HG03135 (cell line): Measurements from ENCODE around the gene RAB11FIP5.
"Not testable (repeated sequence)": the region's sequence is repeated elsewhere in the genome, so short reads cannot be mapped to it uniquely, and the experiment has no call there.

ENCODE experiments used
- ATAC-seq: cut with Tn5 transposase; IDR thresholded peaks from one replicate; pipeline ENCODE4 v1.9.1; 2021; ENCODE audit warnings: mild to moderate bottlenecking, moderate library complexity; ENCODE audit not compliant: unreplicated experiment

The RAB11FIP5 gene, protein sequence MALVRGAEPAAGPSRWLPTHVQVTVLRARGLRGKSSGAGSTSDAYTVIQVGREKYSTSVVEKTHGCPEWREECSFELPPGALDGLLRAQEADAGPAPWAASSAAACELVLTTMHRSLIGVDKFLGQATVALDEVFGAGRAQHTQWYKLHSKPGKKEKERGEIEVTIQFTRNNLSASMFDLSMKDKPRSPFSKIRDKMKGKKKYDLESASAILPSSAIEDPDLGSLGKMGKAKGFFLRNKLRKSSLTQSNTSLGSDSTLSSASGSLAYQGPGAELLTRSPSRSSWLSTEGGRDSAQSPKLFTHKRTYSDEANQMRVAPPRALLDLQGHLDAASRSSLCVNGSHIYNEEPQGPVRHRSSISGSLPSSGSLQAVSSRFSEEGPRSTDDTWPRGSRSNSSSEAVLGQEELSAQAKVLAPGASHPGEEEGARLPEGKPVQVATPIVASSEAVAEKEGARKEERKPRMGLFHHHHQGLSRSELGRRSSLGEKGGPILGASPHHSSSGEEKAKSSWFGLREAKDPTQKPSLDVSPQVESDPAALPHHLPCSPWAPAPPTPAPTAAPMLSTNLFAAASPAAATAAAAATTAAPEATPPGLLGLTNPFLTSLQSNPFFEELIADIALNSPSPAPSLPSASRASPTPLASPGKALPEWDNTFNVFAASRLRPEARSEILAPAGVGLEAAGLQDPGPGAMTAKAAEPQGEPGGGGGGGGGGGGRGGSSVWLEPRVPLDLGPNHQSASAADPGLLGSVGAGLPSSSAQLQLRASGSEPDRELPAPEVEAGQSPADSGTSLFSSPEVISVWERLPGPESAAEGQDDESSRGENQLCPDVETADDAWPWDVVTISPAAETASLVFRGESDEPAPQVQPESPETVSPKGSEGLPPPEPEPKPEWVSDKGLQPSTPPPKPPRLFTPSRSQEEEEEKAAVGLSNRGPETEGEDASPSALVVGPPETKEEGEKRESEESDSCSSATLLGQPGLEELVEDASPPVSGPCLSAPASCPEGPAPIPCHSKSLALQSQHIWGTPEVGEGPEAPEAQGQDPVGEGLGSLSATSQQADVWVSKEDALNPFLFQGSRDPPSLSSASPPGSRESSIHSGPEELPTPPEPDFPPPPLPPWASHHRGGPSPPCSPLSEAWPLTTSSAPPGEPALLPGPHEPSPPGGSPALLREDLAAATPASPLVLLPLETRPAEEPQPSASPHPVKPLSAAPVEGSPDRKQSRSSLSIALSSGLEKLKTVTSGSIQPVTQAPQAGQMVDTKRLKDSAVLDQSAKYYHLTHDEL (N-terminal part only)

DNA sequence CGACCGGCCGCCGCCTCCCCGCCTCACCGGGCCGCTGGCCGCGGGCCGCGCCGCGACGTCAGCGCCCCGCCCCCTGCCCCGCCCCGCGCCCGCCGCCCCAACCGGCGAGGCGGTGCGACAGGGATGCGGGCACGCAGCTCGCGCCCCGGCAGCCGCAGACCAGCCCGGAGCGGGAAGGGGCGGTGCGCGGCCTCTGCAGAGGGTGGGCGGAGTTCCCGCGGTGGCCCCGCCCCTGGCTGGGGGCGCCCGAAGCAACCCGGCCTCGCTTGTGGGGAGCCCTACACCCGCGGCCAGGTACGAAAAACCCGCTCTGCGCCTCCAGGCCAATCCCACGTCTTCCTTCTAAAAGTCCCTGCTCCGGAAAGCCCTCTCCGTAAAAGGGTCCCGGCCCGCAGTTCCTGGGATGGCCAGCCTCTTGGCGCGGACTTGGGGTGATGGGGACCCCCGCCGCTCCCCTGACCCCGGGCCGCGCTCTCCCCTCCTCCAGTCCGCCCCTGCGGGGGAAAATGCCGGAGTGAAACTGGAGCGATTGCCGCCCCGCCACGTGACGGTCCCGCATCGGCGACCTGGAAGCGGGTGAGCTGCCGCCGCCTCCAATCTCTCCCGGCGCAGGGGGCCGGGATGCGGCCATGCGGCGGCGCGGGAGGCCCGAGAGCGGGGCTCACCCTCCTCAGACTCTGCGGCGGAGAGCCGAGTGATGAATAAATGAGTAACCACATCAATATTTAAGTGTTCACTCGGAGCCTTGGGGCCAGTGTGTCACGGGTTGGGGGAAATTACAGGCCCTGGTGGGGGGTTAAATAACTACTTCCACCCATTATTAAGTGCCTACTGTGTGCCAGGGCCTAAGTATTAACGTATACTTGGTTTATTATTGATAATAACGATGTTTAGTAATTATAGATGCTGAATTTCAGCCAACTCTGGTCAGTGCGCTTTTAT is at the start of gene RAB11FIP5:
Gene RAB11FIP5 (minus strand): TSS at position 36 of the 942 bp plus-strand sequence. CDS start 171 bp downstream, outside the sequence.
- peak; percentile 61 for ATAC-seq

DNA sequence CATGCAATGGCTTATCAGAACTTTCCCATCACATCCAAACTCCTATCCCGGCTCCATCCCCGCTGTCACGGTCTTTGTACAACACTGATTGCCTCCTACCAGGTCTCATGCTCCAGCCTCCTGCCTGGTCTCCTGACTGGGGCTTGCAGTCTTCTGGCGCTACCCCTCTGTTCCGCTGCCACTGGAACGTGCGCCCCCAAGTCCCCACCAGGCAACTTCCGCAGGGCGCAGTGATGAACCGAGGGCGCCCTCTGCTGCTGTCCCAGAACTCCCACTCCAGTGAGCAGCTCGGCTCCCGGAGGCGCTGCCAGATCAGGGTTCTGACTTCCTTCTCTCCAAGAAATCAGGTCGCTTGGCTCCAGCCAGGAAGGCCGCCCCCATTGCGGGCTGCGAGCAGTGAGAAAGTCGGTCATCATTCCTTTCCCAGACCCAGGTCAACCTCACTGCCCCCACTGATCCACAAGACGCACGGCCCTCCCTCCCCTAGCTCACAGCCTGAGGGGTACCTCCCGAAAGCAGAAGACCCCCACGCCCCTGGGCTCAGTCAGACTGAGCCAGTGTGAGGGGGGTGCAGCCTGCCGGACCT is 43.9 kb upstream of the RAB11FIP5 start:
- ATAC-seq, result no peak

DNA sequence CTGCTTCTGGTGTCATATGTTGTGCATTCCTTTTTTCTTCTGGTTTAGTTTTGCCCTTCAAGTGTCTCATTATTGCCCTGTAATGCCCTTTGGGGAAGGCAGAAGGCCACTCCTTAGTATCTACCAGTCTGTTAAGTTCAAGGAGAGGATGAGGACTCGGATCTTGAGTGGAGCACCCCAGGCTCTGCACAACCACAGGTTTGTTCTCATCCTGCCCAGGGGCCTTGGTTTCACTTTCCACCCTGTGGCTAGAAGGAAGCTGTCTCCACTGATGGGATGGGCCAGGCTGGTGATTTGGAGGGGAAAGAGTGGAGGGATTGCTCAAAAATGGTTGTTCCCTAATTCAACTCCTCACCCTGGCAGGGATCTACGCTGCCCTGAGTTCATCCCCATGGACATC is 30.2 kb upstream of the RAB11FIP5 start:
- ATAC-seq, result no peak

DNA sequence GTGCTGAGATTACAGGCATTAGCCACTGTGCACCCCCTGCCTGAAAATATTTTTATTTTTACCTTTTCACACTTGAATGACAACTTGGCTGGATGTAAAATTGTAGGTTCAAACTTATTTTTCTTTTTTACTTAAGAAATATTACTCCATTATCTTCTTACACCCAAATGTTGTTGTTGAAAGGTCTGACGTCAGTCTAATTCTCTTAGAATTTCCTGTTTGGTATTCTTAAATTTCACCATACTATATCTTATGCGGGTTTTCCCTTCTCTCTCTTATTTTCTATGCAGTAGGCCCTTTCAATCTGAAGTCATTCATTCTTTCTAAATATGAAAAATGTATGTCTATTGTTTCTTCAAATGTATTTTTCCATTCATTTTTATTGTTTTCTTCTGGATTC is 29.1 kb upstream of the RAB11FIP5 start:
- no peak for ATAC-seq

DNA sequence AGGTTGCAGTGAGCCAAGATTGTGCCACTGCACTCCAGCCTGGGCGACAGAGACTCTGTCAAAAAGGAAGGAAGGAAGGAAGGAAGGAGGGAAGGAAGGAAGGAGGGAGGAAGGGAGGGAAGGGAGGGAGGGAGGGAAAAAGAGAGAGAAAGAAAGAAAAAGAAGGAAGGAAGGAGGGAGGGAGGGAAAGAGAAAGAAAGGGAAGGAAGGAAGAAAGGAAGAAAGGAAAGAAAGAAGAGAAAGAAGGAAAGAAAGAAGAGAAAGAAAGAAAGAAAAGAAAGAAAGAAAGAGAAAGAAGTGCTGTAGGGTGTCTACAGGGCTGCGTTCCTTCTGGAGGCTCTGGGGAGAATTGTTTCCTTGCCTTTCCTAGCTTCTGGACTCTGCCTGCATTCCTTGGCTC is 22.5 kb upstream of the RAB11FIP5 start:
- ATAC-seq, result no peak

DNA sequence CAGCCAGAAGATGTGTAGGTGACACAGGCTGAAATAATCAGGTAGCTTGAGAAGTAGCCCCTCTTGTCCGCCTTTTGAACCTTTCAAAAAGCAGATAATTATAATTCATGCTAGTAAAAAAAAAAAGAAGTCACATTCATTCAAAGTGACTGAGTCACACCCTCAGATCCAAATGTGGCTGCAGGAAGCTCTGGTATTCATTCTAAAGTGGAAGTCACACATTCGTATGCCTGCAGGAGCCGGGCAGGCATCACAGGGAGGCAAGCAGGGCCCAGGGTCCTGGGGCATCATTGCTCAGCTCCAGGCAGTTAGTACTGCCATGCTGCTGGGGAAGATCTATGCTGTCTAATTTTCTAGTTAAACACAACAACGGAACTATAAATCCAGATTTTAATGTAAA is 21.7 kb upstream of the RAB11FIP5 start:
- ATAC-seq, result no peak

DNA sequence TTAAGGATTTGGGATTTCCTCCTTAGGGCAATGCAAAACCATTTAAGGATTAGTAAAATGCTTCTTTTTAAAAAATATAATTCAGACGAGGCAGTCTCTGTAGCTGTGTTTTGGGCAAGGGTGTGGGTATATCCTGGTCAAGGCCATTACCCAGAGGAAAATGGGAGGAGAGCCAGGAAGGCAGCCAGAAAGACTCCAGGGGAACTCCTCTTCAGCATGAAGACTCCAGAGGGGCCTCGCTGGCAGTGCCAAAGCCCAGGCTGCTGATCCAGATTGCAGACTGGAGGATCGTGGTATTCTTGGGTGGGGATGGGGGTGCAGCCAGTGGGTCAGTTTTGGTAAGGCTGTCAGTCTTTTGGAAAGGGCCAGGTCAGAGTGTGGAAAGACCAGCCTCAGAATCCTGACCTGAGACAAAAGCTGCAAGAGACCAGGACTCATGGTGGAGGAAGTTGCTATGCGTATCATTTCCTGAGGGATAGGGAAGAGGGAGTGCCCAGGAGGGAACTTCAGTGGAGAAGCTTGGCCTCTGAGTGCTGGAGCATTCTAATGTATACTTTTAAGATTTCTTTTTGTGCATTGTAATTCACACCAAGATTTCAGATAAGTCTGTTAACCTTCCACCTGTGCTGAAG is 20.9 kb upstream of the RAB11FIP5 start:
- ATAC-seq, result no peak

DNA sequence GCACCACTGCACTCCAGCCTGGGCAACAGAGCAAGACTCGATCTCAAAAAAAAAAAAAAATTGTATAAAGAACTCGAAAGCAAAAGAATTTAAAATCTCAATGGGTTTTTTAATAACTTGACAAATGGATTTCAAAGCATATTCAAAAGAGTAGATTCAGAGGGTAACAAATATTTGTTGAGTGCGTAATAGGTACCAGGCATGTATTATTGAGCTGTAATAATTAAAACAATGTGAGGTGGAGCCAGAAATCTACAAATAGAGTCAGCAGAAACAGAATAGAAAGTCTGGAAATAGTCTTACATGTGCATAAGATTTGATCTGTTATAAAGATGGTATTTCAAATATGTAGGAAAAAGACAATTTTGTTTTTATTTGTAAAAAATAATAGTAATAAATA is 19.1 kb upstream of the RAB11FIP5 start:
- no peak for ATAC-seq

DNA sequence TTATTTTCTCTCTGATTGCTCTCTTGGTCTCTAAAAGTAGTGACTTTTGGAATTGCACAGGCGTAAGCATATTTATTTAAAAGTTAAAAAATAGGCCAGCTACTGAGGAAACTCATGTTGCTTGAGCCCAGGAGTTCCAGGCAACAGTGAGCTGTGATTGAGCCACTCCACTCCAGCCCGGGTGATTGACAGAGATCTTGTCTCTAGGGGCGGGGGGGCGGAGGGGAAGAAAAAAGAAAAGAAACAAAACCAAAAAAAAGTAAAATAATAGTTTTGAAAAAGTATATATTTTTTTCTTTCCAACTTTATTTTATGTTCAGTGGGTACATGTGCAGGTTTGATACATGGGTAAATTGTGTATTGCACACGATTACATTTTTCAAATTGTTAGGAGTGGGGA is 18.0 kb upstream of the RAB11FIP5 start:
- ATAC-seq, result no peak

DNA sequence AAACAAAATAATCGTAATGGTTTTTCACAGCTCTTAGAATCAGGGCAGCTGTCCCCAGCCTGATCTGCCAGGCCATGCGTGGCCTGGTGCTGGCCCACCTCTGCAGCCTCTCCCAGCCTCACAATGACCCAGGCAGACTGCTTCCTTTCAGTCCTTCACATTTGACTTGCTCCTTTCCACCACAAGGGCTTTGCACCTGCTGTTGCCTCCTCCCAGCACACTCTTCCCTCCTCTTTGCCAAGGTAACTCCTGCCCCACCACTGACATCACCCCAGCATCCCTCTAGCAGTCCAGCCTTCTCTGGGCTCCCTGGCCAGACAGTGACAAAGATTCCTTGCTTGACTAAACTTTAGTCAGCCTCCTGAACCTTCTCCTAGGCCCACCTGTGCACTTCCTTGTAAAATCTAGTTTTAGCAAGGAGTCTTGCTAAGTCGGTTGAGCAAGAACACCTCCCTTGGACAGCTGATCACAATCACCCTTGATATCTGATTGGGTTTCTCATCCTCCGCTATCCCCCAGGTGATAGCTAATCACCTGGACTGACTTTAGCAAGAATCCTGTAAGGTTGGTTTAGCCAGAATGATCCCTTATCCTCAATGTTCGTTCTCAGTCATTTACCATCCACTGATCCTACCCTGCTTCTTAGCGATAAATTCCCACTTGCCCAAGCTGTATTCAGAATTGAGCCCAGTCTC is 16.2 kb upstream of the RAB11FIP5 start:
- no peak for ATAC-seq

DNA sequence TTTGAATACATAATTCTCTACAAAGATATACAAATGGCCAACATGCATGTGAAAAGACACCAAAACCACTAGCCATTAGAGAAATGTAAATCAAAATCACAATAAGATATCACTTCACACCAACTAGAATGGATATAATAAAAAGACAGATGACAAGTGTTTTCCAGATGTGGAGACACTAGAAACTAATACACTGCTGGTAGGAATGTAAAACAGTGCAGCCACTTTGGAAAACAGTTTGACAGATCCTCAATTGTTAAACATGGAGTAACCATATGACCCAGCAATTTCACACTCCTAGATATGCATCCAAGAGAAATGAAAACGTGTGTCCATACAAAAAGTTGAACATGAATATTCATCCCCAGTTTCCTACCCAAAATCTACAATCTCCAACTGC is 9.8 kb upstream of the RAB11FIP5 start:
- ATAC-seq, result no peak

DNA sequence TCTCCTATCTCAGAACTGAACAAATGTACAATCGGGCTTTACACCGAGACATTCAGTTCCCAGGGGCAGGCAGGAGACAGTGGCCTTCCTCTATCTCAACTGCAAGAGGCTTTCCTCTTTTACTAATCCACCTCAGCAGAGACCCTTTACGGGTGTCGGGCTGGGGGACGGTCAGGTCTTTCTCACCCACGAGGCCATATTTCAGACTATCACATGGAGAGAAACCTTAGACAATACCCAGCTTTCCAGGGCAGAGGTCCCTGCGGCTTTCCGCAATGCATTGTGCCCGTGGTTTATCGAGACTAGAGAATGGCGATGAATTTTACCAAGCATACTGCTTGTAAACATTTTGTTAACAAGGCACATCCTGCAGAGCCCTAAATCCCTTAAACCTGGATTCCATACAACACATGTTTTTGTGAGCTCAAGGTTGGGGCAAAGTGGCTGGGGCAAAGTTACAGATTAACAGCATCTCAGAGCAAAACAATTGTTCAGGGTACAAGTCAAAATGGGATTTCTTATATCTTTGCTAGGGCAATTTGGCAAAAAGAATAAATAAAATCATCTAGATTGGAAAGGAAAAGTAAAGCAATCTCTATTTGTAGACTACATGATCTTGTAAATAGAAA is 7.0 kb upstream of the RAB11FIP5 start:
- not testable (repeated sequence) for ATAC-seq

DNA sequence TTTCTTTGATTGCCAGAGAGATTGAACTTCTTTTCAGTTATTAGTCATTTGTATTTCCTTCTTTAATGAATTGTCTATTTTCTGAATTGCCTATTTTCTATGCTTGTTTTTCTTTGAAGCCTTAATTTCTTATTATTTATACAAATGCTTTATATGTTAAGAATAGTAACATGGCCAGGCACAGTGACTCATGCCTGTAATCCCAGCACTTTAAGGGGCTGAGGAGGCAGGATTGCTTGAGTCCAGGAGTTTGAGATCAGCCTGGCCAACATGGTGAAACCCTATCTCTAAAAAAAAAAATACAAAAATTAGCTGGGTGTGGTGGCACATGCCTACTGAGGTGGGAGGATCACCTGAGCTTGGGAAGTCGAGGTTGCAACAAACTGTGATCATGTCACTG is 4.7 kb upstream of the RAB11FIP5 start:
- ATAC-seq, result no peak

DNA sequence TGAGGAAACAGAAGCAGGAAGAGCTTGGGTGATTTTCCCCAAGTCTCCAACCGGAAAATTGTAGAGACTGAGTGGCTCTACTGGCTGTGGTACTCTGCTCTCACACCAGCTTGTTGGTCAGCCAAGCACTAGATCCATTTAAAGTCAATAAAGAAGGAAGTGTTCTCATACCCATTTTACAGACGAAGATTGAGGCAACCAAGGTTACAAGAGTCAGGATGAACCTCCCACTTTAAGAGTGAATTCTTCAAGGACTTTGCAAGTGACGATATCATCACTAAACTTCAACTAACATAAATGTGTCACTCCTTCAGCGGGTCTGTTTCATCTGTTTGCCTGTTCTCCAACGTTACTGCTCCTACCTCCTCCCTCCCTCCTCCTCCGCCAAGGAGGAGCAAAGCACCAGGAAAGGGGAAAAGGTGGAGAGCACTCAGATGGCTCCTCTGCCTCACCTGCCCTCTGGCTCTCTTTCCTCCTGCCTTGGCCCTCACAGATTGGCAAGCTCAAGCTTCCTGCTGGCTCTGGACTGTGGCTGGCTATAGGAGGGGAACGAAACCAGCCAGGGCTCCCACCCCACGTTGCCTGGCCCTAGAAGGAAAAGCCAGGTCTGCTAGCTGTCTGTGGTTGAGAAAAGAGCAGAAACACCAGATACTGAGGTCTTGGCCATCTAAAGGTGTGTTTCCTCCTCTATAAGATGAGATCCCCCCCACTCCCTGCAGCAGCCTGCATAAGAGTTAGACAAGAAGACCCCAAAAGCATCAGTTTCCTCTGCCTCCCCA is 3.6 kb upstream of the RAB11FIP5 start:
- ATAC-seq, result no peak

DNA sequence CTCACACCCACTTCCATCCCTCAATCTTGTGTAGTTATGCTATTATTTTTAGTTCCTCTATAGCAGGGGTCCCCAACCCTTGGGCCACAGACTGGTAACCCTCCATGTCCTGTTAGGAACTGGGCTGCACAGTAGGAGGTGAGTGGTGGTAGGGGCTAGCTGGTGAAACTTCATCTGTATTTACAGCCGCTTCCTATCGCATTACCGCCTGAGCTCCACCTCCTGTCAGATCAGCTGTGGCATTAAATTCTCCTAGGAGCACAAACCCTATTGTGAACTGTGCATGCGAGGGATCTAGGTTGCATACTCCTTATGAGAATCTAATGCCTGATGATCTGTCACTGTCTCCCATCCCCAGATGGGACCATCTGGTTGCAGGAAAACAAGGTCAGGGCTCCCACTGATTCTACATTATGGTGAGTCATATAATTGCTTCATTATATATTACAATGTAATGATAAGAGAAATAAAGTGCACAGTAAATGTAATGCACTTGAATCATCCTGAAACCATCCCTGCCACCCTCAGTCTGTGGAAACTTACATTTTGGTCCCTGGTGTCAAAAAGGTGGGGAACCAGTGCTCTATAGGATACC is 1.6 kb upstream of the RAB11FIP5 start:
- ATAC-seq, result no peak

DNA sequence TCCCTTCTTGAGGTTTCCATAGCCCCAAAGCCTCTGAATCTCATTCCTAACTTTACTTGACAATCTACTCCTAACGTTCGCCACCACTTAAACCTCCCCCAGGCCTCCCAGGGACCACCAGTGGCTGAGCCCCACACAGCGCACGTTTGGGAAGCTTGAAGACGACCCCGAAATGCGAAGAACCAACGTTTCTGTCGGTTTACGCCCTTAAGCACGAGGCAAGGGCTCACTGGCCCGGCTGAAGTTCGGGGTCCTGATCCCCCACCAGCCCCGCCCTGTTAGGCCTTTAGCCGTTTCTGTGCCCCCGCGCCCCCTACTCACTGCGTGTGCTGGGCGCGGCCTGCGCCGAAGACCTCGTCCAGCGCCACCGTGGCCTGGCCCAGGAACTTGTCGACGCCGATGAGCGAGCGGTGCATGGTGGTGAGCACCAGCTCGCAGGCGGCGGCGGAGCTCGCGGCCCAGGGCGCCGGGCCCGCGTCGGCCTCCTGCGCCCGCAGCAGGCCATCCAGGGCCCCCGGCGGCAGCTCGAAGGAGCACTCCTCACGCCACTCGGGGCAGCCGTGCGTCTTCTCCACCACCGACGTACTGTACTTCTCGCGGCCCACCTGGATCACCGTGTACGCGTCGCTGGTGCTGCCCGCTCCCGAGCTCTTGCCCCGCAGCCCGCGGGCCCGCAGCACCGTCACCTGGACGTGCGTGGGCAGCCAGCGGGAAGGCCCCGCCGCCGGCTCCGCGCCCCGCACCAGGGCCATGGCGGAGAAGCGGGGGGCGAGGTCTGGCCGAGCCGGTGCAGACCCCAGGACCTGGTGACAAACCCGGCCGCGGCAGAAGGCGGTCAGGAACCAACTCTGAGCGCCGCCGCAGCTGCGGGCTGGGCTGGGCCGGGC is 479 bp downstream of the RAB11FIP5 start:
- ATAC-seq, result no peak
